GM13976 (cell line): ENCODE results near the gene SIGLEC9.
"Not testable (repeated sequence)": the region's sequence is repeated elsewhere in the genome, so short reads cannot be mapped to it uniquely, and the experiment has no call there.

ENCODE experiments used
- DNase-seq: peaks from one replicate; pipeline ENCODE4 v3.0.0; 2012; ENCODE audit warnings: low spot score
- CTCF ChIP-seq: IDR thresholded peaks from 2 replicates; pipeline ENCODE4 v1.5.1; 2012; ENCODE audit warnings: borderline replicate concordance, mild to moderate bottlenecking; ENCODE audit not compliant: insufficient read depth; ENCODE audit errors: extremely low read depth, missing control alignments, control extremely low read depth
- in situ Hi-C: fragments of 300-500 bp; cut with MboI; formaldehyde crosslinking; loops from one replicate; pipeline ENCODE4 v1.12.0; 2022; ENCODE audit warnings: low sequenced_read_pairs, mixed read lengths, inconsistent platforms; ENCODE audit not compliant: unreplicated experiment

SIGLEC9 gene

GRCh38 chr19:51168564-51169282 is 44.0 kb downstream of the SIGLEC9 start:
- in situ Hi-C loops: loop anchor here (25.0 kb wide), 1 partner anchor 494 kb away; no protein-coding TSS in a partner anchor
- no peak for DNase-seq
- TF ChIP-seq CTCF: no peak

- DNase-seq: not testable (repeated sequence)
- in situ Hi-C loops: loop anchor here (25.0 kb wide), 1 partner anchor 493 kb away; no protein-coding TSS in a partner anchor
- peak; percentile 83 for TF ChIP-seq CTCF
These were observed 44.7 kb downstream of the SIGLEC9 start for GRCh38 chr19:51169283-51169918.

GRCh38 chr19:51172223-51172622 is 47.5 kb downstream of the SIGLEC9 start:
- no peak for DNase-seq
- in situ Hi-C loops: loop anchor here (25.0 kb wide), 1 partner anchor 490 kb away; no protein-coding TSS in a partner anchor
- TF ChIP-seq CTCF: no peak

GRCh38 chr19:51173681-51174080 is 49.0 kb downstream of the SIGLEC9 start:
- no peak for DNase-seq
- in situ Hi-C loops: loop anchor here (25.0 kb wide), 1 partner anchor 489 kb away; no protein-coding TSS in a partner anchor
- no peak for TF ChIP-seq CTCF

GRCh38 chr19:51179256-51179655 is 54.5 kb downstream of the SIGLEC9 start:
- no peak for DNase-seq
- in situ Hi-C loops: no loop called here
- no peak for TF ChIP-seq CTCF
